ENCODE data around the gene EPHA8.

Gene EPHA8

GRCh38 chr1:22625262-22625925 lies 62.1 kb downstream of the EPHA8 start:
- no peak for DNase-seq

DNA sequence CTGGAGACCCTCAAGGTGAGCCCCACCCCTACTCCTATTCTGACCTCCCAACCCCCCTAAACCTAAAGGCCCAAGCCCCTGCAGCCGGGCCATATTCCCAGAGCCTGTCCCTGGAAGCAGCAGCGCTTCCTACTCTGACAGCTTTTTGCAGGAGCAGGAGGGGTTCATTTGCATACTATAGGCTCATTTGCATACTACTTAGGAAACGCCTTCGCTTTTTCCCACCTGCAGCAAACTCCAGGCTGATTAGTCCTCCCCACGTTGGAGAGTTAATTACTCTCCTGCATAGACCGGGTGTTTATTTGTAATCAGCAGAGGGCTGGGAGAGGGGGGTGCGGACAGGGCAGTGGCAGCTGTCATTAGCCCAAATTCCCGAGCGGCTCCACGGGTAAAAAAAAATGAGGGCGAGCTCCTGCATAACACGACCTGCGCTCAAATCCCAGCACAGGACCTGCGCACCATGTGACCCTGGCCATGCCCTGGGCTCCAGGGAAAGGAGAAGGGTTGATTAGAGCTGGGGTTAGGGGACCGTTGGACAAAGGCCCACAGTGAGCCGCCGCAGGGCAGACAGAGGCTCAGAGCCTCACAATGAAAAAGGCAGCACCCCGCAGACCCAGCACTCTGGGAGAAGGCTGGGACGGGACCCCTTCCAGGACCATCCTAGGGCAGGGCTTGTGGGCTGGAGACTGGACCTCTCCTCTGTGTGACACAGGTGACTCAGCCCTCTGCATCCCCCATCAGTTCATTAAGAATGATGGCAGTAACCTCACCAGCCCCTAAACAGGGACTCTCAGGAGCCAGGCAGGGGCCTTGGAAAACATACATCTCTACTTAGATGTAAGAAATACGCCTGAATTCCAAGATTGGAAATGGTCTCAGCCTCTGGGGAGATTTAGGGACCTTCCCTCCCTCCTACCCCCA lies 63.2 kb downstream of the EPHA8 start:
- DNase-seq: no peak

- DNase-seq: peak; percentile 71
Measured at GRCh38 chr1:22627331-22627730, 64.0 kb downstream of the EPHA8 start.

- DNase-seq: no peak
Measured at GRCh38 chr1:22628698-22629444, 65.6 kb downstream of the EPHA8 start.

DNA sequence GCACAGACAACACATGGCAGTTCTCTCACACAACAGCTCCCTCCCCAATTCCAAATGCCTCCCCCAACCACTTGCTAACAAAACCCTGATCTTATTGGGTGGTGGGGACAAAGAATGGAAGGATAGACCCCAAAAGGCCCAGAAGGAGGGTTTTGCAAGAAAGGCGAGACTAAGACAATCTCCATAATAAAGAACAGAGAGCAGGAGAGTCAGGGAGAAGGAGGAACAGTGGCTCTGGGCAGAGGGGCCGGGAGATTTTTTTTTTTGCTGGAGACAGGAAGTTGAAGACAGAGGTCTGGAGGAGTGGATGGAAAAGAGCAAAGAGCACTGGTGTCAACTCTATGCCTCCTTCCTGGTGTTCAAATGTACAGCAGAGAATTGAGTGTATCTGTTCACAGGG lies 66.6 kb downstream of the EPHA8 start:
- no peak for DNase-seq

DNA sequence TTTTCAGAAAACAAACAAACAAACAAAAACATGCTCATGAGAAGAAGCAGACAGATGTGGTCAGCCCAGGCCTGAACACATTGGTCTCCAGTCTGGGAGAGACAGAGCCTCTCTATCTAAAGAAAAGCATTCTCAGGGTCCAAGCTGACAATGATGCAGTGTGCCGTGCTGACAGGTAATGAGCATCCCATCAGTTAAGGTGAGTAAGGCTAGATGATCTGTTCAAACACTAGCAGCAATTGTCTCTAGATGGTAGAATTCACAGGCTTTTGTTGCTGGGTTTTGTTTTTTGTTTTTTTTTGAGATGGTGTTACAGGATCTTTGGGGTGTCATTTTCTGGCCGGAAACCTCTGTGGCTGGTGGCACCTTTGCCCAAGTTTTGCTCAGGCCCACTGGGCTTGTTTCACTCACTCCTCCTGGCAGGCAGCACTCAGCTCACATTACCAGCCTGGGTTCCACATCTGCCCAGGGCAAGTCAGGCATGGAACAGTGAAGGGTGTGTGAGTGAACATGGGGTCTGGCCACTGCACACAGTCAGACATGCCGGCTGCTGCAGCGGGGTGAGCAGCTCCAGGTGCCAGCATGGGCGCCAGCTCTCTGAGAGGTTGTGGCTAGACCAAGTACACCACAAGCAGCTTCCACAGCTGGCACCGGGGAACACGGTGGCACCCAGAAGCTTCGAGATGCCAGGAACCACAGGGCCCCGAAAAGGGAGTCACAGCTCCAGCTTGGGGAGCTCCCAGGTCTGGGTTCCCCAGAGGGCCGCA lies 70.6 kb downstream of the EPHA8 start:
- DNase-seq: no peak

GRCh38 chr1:22635436-22635835 lies 72.1 kb downstream of the EPHA8 start:
- DNase-seq: no peak

DNA sequence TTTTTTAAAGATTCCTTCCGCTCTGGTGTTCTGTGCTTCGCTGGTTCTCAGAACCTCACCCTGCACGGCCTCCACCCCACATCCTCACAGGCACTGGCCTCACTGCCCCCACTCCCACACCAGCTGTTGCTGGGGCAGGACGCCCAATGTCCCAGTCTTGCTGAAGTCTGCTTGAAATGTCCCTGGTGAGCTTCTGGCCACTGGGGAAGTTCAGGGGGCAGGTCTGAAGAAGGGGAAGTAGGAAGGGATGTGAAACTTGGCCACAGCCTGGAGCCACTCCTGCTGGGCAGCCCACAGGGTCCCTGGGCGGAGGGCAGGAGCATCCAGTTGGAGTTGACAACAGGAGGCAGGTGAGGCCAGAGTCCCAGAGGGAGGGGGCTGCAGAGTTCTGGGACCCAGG lies 73.1 kb downstream of the EPHA8 start, which contains the start of gene C1QA:
Gene C1QA, plus strand, starts transcription at position 276 of the 400 bp plus-strand sequence. CDS start 989 bp downstream, outside the sequence.
- DNase-seq: no peak

- peak; percentile 44 for DNase-seq
Measured at GRCh38 chr1:22636927-22637326, 73.6 kb downstream of the EPHA8 start.

DNA sequence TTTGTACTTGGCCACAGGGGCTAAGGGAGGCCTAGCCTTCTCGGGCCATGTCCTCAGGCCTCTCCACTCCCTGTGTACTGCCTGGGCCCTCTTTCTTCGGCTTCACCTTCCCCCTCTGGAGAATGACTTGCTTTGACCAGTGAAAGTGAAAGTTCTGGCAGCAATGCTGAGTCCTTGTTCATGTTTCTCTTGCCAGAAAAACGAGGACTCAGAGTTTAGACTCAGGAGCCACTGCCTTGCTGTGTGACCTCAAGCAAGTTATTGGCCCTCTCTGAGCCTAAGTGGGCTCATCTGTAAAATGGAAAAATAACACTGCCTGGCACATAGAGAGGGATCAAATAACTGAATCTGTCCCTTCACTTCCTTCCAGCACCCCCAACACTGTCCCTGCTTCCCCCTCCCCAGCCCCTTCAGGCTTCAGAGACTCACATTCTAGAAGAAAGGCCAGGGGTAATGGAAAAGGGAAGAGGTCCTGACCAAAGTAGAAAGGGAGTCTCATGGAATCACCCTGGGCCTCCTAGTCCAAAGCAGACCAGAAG lies 74.7 kb downstream of the EPHA8 start:
- no peak for DNase-seq

- no peak for DNase-seq
Measured at GRCh38 chr1:22638476-22639234, 75.4 kb downstream of the EPHA8 start.

DNA sequence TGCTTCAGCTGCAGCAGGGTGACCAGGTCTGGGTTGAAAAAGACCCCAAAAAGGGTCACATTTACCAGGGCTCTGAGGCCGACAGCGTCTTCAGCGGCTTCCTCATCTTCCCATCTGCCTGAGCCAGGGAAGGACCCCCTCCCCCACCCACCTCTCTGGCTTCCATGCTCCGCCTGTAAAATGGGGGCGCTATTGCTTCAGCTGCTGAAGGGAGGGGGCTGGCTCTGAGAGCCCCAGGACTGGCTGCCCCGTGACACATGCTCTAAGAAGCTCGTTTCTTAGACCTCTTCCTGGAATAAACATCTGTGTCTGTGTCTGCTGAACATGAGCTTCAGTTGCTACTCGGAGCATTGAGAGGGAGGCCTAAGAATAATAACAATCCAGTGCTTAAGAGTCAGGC lies 76.0 kb downstream of the EPHA8 start:
- DNase-seq: no peak

DNA sequence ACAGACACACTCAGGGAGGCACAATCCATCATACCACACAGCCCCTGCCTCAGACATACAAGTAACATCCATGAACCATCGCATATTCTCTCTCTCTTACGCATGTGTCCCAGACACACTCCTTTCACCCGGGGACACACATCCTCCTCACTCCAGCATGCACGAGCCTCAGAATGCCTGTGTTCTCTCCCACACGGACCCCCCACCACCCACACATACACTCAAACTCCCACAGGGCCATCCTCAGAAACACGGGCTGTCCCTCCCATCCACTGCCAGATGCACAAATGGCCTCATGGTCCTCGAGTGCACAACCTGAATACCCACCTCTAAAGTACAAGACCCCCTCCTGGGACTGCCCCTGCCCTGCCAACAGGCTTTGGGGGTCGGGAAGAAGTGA lies 78.0 kb downstream of the EPHA8 start:
- no peak for DNase-seq

GRCh38 chr1:22641906-22642636 lies 78.8 kb downstream of the EPHA8 start:
- peak; percentile 73 for DNase-seq

DNA sequence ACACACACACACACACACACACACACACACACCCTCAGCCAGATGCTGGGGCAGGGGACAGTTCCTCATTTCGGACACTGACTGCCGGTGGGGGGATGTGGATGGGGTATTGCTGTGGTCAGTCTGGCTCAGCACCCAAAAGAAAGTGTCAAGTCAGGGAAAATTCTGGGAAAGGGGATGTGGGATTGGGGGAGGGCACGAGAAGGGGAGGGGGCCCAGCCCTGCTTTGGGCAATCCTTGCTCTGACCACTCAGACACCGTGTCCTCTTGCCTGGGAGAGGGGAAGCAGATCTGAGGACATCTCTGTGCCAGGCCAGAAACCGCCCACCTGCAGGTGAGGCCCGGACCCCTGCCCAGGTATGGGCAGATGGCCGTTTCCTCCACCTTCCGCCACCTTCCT lies 80.1 kb downstream of the EPHA8 start, which contains the start of gene C1QC:
Gene C1QC, plus strand, starts transcription at position 253 of the 400 bp plus-strand sequence. CDS start 391 bp downstream, outside the sequence.
- no peak for DNase-seq

- no peak for DNase-seq
Measured at GRCh38 chr1:22643928-22644327, 80.6 kb downstream of the EPHA8 start.

GRCh38 chr1:22645931-22646330 lies 82.6 kb downstream of the EPHA8 start:
- DNase-seq: no peak

DNA sequence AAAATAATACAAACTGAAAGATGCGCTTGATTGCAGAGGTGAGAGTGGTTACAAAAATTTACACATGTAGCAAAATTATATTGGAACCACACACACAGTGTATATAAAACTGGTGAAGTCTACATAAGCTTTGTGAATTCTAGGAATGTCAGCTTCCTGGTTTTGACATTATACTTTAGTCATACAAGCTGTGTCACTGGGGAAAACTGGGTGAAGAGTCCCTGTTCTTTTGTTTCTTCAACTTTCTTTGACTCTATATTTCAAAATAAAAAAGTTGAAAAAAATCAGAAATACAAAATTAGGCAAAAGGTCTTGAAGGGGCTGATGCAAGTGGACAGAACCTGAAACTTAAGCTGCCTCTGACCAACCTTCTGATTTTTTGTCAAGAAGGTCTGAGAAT lies 83.1 kb downstream of the EPHA8 start:
- no peak for DNase-seq

- no peak for DNase-seq
Measured at GRCh38 chr1:22650089-22650693, 86.9 kb downstream of the EPHA8 start.

Data from NCI-H345 (cell line).